B cell (primary cell): Measurements from ENCODE around the gene CAMTA1. TPM values are rescaled to one million over a fixed set of nuclear protein-coding genes. Genes with fewer than 3 reads are reported as not detected.

Experiments used
- ATAC-seq: fragments of 200-7000 bp; cut with Tn5 transposase; one replicate; pipeline ENCODE4 v1.10.0; 2021; ENCODE audit warnings: low read depth, mild to moderate bottlenecking, moderate number of reproducible peaks, moderate library complexity
- CTCF ChIA-PET: fragments of 350-600 bp; sonication (Branson Sonifier 250); formaldehyde crosslinking; loops from one replicate; lab custom pipeline; 2021; ENCODE audit warnings: antibody characterized with exemption, inconsistent platforms; lab: Charles Lee
- POLR2A ChIA-PET: fragments of 350-600 bp; sonication (Branson Sonifier 250); formaldehyde crosslinking; loops from one replicate; lab custom pipeline; 2021; ENCODE audit warnings: antibody characterized with exemption; lab: Charles Lee
- DNase-seq: peaks from one replicate; pipeline ENCODE4 v3.0.0; 2013
- H2AFZ ChIP-seq: 2 replicates; pipeline ENCODE4 v1.6.1; 2012; ENCODE audit warnings: mild to moderate bottlenecking, low read depth, low read length; ENCODE audit not compliant: insufficient read depth, poor library complexity, severe bottlenecking
- H3K27ac ChIP-seq, 2 donors: 1 replicate in 1 of 2; 2 replicates in 1 of 2; pipeline ENCODE4 v1.5.1; 2012 to 2013; ENCODE audit warnings: low read length in 2 of 2, mild to moderate bottlenecking in 2 of 2, moderate library complexity in 1 of 2
- H3K27me3 ChIP-seq, 4 experiments: fragments of 200-600 bp in 1 of 4; sonication (generic) in 1 of 4; replicated peaks in 1 of 4; 1 replicate in 2 of 4; 2 replicates in 2 of 4; pipeline versions ENCODE4 v1.6.1 to v1.7.0; 2013 to 2016; ENCODE audit warnings: low read length in 3 of 4, mild to moderate bottlenecking in 2 of 4, mixed read lengths in 1 of 4, moderate library complexity in 1 of 4; ENCODE audit not compliant: insufficient read depth in 4 of 4, control insufficient read depth in 3 of 4; ENCODE audit errors: control extremely low read depth in 1 of 4
- H3K36me3 ChIP-seq, 2 experiments: replicated peaks in 1 of 2; 1 replicate in 1 of 2; 2 replicates in 1 of 2; pipeline versions ENCODE4 v1.6.1 to v1.7.1; 2013; ENCODE audit warnings: low read length in 1 of 2; ENCODE audit not compliant: insufficient read depth in 2 of 2, control insufficient read depth in 1 of 2; ENCODE audit errors: control extremely low read depth in 1 of 2, extremely low read depth in 1 of 2
- H3K4me1 ChIP-seq, 2 donors: fragments of 200-600 bp in 1 of 2; sonication (generic) in 1 of 2; 1 replicate in 1 of 2; 2 replicates in 1 of 2; pipeline versions ENCODE4 v1.5.1 to v1.6.1; 2013 to 2017; ENCODE audit warnings: low read length in 2 of 2; ENCODE audit not compliant: control insufficient read depth in 2 of 2, insufficient read depth in 2 of 2
- H3K4me2 ChIP-seq: replicated peaks from 2 replicates; pipeline ENCODE3; 2012; ENCODE audit warnings: mild to moderate bottlenecking, low read depth, low read length; ENCODE audit not compliant: poor library complexity, severe bottlenecking
- H3K4me3 ChIP-seq, 5 experiments: fragments of 200-600 bp in 1 of 5; sonication (generic) in 1 of 5; 1 replicate in 3 of 5; 2 replicates in 2 of 5; pipeline versions ENCODE4 v1.5.1 to v1.7.0; 2011 to 2016; ENCODE audit warnings: low read length in 4 of 5, mild to moderate bottlenecking in 4 of 5, low read depth in 2 of 5, control low read depth in 1 of 5, moderate library complexity in 1 of 5; ENCODE audit not compliant: insufficient read depth in 1 of 5; ENCODE audit errors: control extremely low read depth in 1 of 5, extremely low read depth in 1 of 5
- H3K79me2 ChIP-seq: fragments of 200-600 bp; sonication (generic); one replicate; pipeline ENCODE4 v1.6.0; 2016; ENCODE audit warnings: low read length; ENCODE audit not compliant: control insufficient read depth, insufficient read depth
- H3K9ac ChIP-seq: fragments of 200-600 bp; sonication (generic); 2 replicates; pipeline ENCODE4 v1.6.1; 2017; ENCODE audit warnings: mild to moderate bottlenecking, low read length, moderate library complexity
- H3K9me3 ChIP-seq, 3 donors: one replicate each; pipeline versions ENCODE4 v1.6.1 to v1.7.1; 2013; ENCODE audit warnings: low read length in 2 of 3; ENCODE audit not compliant: control insufficient read depth in 2 of 3, insufficient read depth in 1 of 3; ENCODE audit errors: control extremely low read depth in 1 of 3
- H4K20me1 ChIP-seq: 2 replicates; pipeline ENCODE4 v1.6.0; 2012; ENCODE audit warnings: mild to moderate bottlenecking, low read length; ENCODE audit not compliant: insufficient read depth, control insufficient read depth, poor library complexity, severe bottlenecking
- H3K27ac Mint-ChIP-seq: one replicate; pipeline ENCODE4 v1.8.0; 2021; ENCODE audit warnings: mixed read lengths
- H3K27me3 Mint-ChIP-seq: one replicate; pipeline ENCODE4 v1.8.0; 2021; ENCODE audit warnings: mixed read lengths
- H3K4me1 Mint-ChIP-seq: one replicate; pipeline ENCODE4 v1.8.0; 2021; ENCODE audit warnings: mixed read lengths
- H3K4me3 Mint-ChIP-seq: one replicate; pipeline ENCODE4 v1.8.0; 2021; ENCODE audit warnings: mixed read lengths
- H3K9me3 Mint-ChIP-seq: one replicate; pipeline ENCODE4 v1.8.0; 2022; ENCODE audit warnings: mixed read lengths; ENCODE audit not compliant: insufficient read depth
- CTCF ChIP-seq: fragments of 200-600 bp; IDR thresholded peaks from one replicate; pipeline ENCODE4 v1.8.0; 2022; ENCODE audit warnings: antibody characterized with exemption, mild to moderate bottlenecking
- EZH2 ChIP-seq: IDR thresholded peaks from 2 replicates; pipeline ENCODE4 v1.6.1; 2012; ENCODE audit warnings: borderline replicate concordance, low read depth, mild to moderate bottlenecking, moderate library complexity, low read length; ENCODE audit not compliant: insufficient read depth, poor library complexity, severe bottlenecking
- WGBS: methylation state at CpG from one replicate; pipeline ENCODE4 v1.1.5; 2013; ENCODE audit warnings: missing lambda C conversion rate; ENCODE audit not compliant: insufficient coverage; 5-methylcytosine and 5-hydroxymethylcytosine counted together
- intact Hi-C: fragments of 100-400 bp; cut with micrococcal nuclease; formaldehyde crosslinking; loops from one replicate; pipeline ENCODE4 v1.10.0; 2022
- polyA plus RNA-seq: library from polyadenylated mRNA; depleted of rRNA; stranded (reverse); fragments of >200 nt; gene quantifications from 2 replicates; pipeline ENCODE4 v1.2.3, GENCODE V29; 2012
- total RNA-seq, 2 donors: library from RNA; stranded (reverse); fragments of 120-200 nt in 1 of 2; gene quantifications; 1 replicate in 1 of 2; 2 replicates in 1 of 2; pipeline versions ENCODE4 v1.2.3 to v1.2.4, GENCODE V29; 2013 to 2022

The CAMTA1 gene
- total and polyA plus RNA-seq, 2 donors (not counting 1 experiment from before 2014, with no cell fraction given) = 42.2 to 45.7 TPM

GRCh38 chr1:7440154-7440553 is 654.9 kb downstream of the CAMTA1 start:
- no peaks in the 10 kb centered on the region for H3K4me1 Mint-ChIP-seq
- no peak for TF ChIP-seq EZH2
- no peak for TF ChIP-seq CTCF
- no peaks in the 10 kb centered on the region for H3K4me1 ChIP-seq
- ChIA-PET CTCF (no interaction called here), POLR2A (no interaction called here)
- H3K27me3 ChIP-seq = no peaks in the 10 kb centered on the region
- no peaks in the 10 kb centered on the region for H3K36me3 ChIP-seq
- no peak overlapping the region for H3K27ac Mint-ChIP-seq
- H3K9me3 Mint-ChIP-seq = no peaks in the 10 kb centered on the region
- H4K20me1 ChIP-seq = no peaks in the 10 kb centered on the region
- H3K4me3 ChIP-seq = no peak overlapping the region
- intact Hi-C loops = no loop called here
- no peaks in the 10 kb centered on the region for H3K79me2 ChIP-seq
- H3K4me3 Mint-ChIP-seq = no peak overlapping the region
- no peak overlapping the region for H3K4me2 ChIP-seq
- peaks cover 0 to 3% (median 0%) of the 10 kb centered on the region in 3 donors for H3K9me3 ChIP-seq
- DNase-seq (no peak), ATAC-seq (no peak)
- WGBS = 93% methylated on average over 8 of the region's 13 CpGs
- H2AFZ ChIP-seq = no peak overlapping the region
- H3K27me3 Mint-ChIP-seq = no peaks in the 10 kb centered on the region
- no peak overlapping the region for H3K27ac ChIP-seq
- no peak overlapping the region for H3K9ac ChIP-seq

- no peaks in the 10 kb centered on the region for H3K9me3 Mint-ChIP-seq
- WGBS = 93% methylated on average over 16 of the region's 16 CpGs
- H3K27me3 Mint-ChIP-seq = no peaks in the 10 kb centered on the region
- H3K4me1 ChIP-seq = no peaks in the 10 kb centered on the region
- no peaks in the 10 kb centered on the region for H3K36me3 ChIP-seq
- no peaks in the 10 kb centered on the region for H4K20me1 ChIP-seq
- H3K9ac ChIP-seq = no peak overlapping the region
- TF ChIP-seq EZH2 (no peak), CTCF (no peak)
- no peak overlapping the region for H3K4me3 ChIP-seq
- peaks cover 0 to 3% (median 0%) of the 10 kb centered on the region in 3 donors for H3K9me3 ChIP-seq
- intact Hi-C loops = no loop called here
- ATAC-seq (no peak), DNase-seq (no peak)
- H3K4me1 Mint-ChIP-seq = no peaks in the 10 kb centered on the region
- ChIA-PET CTCF (no interaction called here), POLR2A (no interaction called here)
- no peaks in the 10 kb centered on the region for H3K79me2 ChIP-seq
- no peak overlapping the region for H3K27ac Mint-ChIP-seq
- no peak overlapping the region for H3K4me3 Mint-ChIP-seq
- H2AFZ ChIP-seq = no peak overlapping the region
- no peak overlapping the region for H3K27ac ChIP-seq
- H3K4me2 ChIP-seq = no peak overlapping the region
- H3K27me3 ChIP-seq = no peaks in the 10 kb centered on the region
Observed at GRCh38 chr1:7441143-7441841, 656.0 kb downstream of the CAMTA1 start.
